ENCODE results near the gene CAV1.
A peak's percentile ranks its signal among the peaks of the same experiment; 100 is the strongest.
"Not testable (repeated sequence)": the region's sequence is repeated elsewhere in the genome, so short reads cannot be mapped to it uniquely, and the experiment has no call there.

The CAV1 gene

DNA sequence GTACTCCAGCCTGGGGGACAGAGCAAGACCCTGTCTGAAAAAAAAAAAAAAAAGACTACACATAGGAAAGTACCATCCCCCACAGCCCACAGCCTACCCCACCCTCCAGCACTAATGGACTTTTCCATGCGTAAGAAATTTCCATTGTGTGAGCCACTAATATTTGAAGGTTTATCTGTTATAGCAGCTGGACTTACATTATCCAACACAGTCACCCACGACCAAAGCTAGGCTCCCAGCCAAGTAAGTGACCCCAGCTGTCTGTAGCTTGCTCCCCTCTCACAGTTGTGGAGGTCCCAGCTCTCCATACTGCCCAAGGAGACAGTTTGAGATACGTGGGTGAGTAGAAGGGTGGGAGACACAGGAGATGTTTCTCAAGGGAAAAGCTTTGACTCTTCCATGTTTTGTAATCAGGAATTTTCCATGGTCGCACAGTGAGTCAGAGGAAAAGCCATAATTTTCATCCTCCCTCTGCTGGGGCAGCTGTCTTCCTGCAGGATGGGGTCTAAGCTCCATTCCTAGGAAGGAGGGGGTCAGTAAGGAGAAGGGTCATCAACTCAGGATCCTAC is 57.4 kb downstream of the CAV1 start:
- no peak for DNase-seq (ENCODE audit: low spot score)

DNA sequence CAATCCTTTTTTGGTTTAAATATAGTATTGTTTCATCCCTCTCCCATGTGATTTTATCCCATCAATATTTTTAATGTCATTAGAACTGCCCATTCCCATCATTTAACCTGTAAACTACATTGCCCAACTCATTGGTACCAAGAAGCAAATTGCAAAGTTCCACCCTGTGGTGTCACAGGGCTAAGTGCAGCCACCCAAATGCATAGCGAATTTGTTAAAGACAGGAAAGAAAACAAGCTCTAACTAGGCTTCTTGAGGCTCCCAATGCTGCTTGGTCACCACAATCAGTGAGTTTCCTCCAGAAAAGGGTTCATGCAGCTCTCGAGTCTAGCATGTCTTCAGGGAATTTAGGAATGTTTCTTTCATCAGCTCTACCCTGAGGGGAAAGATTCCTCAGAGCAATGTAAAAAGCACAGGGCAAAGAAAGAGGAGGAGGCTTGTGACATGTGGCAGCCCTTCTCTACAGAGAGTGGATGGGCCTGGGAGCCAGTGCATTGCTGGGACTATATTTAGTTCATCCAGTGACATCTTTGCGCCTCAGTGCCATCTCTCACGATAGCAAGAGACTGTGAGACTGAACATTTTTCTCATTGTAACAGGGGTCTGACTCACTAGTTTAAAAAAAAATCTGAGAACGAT is 58.1 kb downstream of the CAV1 start:
- DNase-seq (ENCODE audit: low spot score) = no peak

DNA sequence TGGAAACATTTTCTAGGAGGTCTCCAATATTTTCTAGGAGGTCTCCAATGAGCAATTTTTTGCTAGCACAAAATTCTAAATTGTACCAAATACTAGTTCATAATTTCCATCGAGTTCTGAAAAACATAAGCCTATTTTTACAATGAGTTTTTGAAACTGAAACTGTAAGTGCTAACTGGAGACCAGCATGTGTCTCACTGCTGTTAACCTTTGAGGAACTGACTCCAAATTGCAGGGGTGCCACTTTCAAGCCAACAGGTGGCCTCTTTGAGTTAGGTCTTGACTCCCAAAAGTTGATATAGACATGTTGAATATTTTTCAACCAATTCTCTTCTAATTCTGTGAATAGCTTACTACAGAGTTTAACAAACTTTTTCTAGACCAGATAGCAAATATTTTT is 58.8 kb downstream of the CAV1 start:
- no peak for DNase-seq (ENCODE audit: low spot score)

DNA sequence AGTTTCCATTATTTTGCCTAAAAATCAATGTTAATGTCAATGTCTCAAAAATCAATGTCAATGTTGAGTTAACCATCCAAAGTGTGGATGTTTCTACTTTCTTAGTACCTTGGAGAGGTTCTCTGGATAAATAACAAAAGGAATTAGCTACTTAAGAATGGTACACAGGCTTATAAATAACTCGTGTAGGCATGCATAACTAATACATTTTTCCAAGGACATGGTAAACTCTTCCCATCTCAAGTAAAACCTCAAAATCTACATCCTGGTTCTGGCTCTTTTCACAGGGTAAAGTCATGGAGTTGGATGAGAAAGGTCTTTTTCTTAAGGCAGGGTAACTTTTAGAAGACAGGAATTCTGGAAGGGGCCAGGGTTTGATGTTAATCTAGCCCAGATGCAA is 59.9 kb downstream of the CAV1 start:
- DNase-seq (ENCODE audit: low spot score) = no peak

DNA sequence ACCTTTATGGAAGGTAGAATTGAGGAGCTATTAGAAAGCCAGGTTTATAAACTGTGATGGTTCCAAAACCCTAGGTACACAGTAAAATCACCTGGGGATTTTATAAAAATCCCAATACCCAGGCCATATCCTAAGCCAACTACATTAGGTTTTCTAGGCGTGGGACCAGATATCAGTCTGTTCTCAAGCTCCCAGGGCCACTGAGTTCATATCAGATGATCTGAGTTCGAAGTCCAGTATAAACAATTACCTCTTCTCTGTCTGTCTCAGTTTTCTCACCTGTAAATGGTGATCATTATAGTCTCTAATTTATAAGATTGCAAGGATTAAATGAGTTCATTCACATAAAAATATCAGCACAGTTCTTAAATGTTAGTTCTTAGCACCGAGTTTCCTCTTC is 60.6 kb downstream of the CAV1 start:
- DNase-seq (ENCODE audit: low spot score) = no peak

DNA sequence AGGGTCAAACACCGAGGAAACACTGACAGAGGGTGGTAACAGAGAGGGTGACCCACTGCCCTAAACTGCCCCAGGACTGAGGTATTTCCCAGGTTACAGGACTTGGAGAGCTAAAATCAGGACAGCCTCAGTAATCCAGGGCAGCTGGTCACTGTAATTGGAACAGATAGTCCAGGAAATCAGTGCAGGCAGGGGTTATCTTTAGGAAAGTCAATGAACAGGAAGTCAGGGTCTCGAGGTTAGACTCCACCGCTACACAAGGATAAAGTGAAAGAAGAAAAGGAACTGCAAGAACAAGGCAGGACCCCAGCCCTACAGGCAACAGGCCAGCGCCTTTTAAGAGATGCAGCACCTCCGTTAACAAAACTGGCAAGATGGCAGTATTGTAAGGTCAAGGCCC is 61.1 kb downstream of the CAV1 start:
- no peak for DNase-seq (ENCODE audit: low spot score)

DNA sequence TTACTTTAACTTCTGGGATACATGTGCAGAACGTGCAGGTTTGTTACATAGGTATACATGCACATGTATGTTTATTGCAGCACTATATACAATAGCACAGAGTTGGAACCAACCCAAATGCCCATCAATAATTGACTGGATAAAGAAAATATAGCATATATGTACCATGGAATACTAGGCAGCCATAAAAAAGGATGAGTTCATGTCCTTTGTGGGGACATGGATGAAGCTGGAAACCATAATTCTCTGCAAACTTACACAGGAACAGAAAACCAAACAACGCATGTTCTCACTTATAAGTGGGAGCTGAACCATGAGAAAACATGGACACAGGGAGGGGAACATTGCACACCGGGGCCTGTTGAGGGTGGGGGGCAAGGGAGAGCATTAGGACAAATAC is 62.4 kb downstream of the CAV1 start:
- DNase-seq (ENCODE audit: low spot score) = not testable (repeated sequence)

DNA sequence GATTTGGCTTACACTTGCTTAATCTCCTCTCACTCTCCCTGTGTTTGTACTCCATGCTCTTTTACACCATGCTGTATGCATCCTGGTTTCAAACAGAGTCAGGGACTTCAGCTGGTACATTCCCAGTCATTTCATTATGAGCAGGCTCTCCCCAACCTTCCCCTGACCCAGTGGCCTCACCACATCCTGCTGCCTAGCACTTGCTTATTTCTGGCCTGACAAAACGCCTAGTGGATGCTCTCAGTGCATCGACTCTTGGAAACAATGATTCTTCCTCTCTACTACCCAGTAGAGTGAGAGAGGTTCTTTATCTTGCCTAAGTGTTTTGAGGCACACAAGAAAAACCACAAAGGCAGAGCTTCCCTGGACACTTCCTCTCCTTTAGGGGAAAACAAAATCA is 63.4 kb downstream of the CAV1 start:
- no peak for DNase-seq (ENCODE audit: low spot score)

DNA sequence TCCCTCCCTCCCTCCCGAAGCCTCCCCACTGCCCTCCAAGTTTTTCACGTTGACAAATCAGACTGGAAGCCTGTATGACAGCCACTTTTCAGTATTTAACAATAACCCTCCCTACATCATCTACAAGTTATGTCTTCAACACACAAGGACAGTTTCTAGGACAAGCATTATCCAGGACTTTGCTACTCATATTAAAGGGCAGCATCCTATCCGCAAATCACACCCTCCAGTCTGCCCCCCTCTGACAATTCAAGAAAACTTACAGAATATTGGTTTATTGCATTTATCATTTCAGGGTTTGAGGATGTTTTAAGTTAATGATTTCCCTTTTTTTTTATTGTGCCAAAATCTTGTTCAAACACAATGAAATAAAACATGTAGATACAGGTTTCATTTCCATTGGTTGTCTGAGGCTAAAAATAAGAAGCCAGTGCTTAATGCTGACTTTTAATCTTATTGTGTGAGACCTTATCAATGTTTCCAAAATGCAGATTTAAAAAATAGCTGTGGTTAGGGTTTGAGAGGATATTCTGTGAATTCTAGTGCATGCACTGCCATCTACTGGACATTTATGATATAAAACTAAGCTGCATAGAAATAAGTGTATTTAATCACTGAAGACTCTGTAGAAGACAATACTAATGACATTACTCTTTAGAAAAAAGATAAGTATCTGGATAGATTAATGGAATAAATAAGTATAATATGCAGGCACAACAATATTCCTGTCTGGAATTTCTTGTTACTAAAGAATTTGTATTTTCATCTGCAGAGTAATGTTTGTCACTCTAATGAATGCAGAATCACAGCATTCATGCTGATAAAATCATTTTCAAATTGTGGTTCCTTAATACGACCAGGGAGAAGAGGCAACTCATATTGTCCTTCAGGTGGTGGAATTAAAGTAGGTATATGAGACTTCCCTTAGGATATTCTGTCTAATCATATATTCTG is 64.1 kb downstream of the CAV1 start:
- DNase-seq (ENCODE audit: low spot score) = peak; percentile 44

DNA sequence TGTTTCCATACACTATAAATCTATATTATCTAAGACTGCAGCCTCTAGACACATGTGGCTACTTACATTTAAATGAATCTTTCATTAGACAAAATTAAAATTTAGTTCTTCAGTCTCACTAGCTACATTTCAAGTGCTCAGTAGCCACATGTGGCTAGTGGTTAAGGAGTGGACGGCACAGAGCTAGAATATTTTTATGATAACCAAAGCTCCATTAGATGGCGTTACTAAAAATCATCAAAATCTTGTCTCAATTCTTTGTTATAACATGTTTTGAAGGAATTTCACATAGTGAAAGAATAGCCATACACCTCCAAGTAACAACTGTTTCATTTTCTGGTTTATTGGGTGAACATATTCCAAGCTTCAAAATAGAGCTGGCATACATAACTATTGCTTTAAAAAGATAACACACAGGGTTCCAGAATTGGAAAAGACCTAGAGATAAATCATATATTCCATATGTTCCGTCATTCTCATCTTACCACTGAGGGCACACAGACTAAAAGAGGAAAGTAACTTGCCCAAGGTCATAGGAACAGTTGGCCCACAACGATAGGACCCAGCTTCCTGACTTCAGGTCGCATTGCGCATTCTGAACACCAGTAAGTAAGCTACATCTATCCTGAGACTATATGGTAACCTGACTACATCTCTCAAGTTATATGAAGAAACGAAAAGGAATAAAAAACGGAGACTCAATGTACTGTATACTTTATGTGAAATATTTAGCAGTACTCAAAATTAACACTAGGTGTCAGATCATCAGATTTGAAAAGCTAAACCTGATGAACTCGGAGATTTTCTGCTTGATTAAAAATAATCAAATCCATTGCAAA is 66.6 kb downstream of the CAV1 start:
- peak; percentile 10 for DNase-seq (ENCODE audit: low spot score)

DNA sequence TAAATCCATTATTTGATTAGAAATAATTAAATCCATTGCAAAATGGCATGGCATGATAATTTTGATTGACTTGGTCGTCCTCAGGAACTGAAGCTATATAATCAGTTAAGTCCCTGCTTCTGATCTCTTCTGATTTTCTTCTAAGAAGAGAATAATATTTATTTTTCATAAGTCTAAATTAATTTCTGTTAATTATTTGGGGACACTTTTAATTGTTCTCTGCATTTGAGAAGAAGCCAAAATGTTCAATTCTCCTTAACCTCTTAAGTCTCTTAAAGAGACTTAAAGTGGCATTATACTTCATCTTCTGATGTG is 67.2 kb downstream of the CAV1 start:
- no peak for DNase-seq (ENCODE audit: low spot score)

DNA sequence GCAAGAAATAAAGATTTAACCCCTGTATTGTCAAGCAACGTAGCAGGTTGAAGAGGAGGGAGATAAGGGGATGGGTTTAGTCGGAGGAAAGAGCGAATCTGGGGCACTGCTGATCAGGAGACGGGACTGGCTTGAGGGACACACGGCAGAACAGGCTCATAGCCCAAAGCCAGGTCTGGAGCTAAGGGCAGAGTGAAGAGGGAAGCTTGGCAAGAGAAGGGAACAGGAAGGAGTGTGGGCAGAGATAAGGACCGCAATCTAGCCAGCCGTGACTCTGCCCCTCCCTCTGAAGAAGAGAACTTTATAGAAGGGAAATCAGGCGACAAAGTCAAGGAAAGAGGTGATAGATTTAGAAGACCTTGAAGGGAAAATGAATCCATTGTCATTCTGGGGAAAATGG is 67.6 kb downstream of the CAV1 start:
- DNase-seq (ENCODE audit: low spot score) = no peak

DNA sequence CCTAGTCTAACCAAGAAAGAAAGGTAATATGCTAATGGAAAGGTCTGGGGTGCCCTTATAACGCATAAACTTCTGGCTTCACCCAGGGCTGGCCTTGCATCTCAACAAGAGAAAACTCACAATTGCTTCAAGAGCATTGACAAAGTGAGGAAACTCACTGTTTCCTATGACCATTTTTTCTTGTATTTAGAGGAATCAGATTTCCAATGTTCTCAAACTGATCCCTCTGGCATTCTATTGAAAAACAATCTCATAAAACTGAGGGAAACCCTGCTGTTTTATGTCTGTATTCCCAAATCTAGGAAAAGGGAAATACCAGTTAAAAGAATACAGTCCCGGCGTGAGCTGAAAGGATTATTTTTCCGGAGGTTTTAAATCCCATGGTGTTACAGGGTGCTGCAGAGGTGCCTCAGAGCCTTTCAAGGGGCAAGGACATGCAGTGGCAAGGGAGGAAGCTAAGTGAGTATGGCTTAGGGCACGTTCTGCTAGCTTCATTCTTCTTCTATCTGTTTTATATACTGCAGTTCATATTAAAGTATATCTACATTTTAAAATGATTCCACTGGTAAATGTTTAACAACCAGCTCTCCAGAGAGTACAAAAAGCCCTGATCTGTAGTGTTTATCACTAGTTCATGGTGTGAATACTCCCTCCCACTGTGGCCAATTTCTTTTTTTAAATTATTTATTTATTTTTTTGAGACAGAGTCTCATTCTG is 68.7 kb downstream of the CAV1 start:
- no peak for DNase-seq (ENCODE audit: low spot score)

DNA sequence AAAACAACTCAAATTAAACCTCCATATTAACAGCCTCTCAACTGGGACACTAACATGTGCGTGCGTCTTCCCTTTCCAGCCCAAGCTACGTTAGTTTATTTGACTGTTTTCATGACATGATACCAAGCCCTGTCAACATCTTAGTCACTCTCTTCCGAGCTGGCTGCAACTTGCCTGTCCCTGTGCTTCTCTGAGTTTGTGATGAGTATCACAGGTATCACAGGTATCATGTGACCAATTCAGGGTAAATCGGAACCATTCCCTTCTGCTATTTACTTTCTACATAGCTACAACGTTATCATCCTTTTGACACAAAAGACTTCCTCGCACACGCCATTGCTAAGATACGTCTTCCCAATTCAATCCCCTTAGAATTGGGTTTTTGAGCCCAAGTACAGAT is 70.2 kb downstream of the CAV1 start:
- no peak for DNase-seq (ENCODE audit: low spot score)

DNA sequence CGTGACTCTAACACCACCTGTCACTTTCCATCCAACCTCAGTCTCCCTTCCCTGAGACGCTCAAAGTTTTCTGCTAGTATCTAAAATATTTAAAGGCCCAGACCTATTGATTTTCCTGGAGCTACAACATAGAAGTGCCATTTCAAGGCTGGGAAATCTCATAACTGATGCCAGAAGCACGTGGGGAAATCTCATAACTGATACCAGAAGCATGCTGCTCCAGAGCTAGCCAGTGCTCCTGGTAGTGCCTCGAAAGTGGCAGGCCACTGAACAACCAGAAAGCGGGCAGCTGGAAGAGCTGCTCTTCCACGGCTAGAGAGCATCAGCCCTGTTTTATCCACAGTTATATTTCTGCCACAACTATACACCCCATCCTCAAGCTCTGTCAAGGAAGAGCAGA is 72.5 kb downstream of the CAV1 start:
- DNase-seq (ENCODE audit: low spot score) = no peak

DNA sequence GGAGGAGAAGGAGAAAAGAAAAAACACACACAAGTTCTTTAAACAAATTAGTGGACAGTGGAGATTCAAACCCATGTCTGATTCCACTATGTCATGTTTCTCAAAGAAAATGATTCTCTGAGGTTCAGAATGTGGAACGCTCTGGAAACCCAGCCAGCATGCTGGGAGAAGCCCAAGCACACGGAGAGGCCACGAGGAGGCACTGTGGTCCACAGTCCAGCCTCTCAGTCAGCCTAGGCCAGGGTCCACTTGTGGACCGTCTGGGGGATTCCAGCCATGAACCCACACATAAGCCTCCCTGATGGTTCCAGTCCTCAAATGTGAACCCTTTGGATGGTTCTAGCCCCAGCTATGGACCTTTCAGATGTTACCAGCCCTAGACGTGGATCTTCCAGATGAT is 73.4 kb downstream of the CAV1 start:
- DNase-seq (ENCODE audit: low spot score) = no peak

DNA sequence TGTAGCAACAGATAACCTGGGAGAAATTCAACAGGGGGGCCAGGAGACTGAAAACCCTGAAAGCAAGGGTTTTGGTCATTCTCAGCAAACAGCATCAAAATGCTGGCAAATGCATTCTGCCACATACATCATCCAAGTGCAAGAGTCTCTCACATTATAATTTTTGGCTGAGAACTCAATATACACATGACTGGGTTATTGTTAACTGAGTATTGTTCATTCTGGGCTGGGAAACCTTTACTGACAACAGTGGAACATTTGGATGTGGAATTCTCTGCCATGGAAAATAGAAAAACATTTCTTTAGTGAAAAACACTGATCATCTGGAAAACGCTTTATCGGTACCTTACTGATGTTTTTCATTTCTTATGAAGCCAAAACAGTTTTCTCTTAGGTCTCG is 74.0 kb downstream of the CAV1 start:
- DNase-seq (ENCODE audit: low spot score) = no peak

DNA sequence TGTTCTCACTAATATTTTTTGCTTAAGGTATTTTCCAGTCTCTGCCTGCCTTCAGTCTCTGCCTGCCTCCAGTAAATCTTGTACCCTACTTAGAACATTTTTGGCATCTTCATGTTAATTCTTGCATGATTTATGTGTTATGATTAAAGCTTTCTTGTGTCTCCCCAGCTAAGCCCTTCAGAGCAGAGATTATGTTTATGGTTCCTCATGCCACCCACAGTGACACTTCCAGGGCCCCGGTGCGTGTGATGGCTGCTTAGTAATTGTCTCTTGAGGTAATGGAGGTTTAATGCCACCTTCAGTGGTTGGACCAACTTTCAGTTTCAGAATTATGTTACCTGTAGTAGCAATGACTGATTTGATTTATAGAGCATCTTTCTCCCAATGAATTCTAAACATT is 76.6 kb downstream of the CAV1 start:
- no peak for DNase-seq (ENCODE audit: low spot score)

DNA sequence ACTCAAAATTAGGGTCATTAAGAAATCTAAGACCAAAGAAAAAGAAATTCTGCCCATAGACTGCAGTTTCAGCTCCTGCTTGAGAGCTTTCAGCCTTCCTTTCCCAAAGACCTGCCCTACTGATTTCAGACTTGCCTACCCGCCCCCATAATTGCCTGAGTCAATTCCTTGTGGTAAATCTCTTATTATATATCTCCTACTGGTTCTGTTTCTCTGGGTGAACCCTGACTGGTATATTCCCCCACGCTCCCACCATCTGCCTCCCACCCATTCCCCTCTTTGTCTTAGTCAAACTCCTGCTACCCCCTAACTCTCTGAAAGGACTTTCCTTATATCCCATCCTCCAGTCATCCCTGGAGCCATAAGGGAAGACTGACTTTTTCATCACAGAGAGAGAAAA is 82.5 kb downstream of the CAV1 start:
- DNase-seq (ENCODE audit: low spot score) = no peak

DNA sequence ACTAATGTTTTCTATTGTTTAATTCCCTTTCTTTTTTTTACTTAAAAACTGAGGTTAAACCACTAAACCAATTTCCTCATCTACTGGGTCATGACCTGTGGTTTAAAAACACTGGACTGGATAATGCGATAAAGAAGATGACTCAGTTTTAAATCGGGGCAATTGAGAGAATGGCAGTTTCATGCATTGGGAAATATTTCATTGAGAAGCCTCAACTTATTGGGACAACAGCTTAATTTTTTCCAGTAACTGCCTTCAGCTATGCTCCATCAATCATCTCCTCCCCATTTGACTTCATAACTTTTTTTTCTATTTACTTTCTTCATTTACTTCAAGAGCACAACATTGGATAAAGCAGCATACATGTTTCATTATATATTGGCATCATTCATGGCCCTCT is 85.4 kb downstream of the CAV1 start:
- no peak for DNase-seq (ENCODE audit: low spot score)

DNA sequence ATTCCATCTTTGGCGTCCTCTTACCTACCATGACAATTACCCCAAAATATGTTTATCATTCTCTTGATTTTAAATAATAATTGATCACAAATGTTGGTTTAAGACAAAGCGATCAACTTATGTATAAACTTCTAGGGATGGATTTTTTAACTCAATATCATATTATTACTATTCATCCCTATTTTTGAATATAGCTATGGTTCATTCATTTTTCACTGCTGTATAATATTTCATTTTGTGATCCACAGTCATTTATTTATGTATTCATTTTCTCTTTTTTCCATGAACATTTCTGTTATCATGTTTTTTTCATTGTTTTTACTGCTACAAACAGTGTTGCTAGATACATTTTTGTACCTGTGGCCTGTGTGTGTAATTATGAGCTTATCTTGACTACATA is 85.9 kb downstream of the CAV1 start:
- no peak for DNase-seq (ENCODE audit: low spot score)
